SK-N-SH (cell line): ENCODE measurements around the gene DCANP1.

ENCODE experiments used
- MAX ChIP-seq: IDR thresholded peaks from 2 replicates; pipeline ENCODE4 v1.4.0; 2012; ENCODE audit warnings: low read depth
- RAD21 ChIP-seq: IDR thresholded peaks from 2 replicates; pipeline ENCODE4 v1.6.1; 2012; ENCODE audit warnings: mild to moderate bottlenecking, low read length

DNA sequence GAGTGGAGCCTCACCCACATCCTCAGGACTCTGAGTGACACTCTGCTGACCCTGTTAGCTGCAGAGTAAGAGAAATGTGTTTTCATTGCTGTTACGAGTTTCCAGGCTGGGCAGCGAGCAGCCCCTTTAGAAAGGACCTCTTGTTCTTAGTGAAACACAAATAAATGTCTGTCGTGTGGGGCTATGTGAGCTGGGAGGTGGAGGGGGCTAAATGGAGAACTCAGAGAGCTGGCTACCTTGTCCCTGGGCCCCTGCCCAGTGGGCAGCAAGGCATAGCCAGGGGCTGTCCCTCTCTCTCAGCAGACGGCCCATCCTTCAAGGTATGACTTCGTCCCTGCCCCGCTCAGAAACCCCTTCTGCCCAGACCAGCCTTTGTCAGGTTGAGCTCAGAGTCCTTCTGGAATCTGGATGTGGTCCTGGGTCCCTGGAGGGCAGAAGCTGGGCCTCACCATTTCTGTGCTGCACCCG lies 10.2 kb downstream of the DCANP1 start:
- TF ChIP-seq MAX (no peak), RAD21 (no peak)
